ENCODE results near the gene MRE11. TPM values are rescaled to one million over a fixed set of nuclear protein-coding genes. Genes with fewer than 3 reads are reported as not detected.

The MRE11 gene
- total RNA-seq, 4 donors from 2014 or later: 11.7 to 25.3 (median 13.4) TPM

- WGBS, 2 donors: 94 to 98% methylated on average over 1 of the region's 1 CpG
- TF ChIP-seq CTCF (IDR thresholded peaks at IDR 0.05) (no peak), POLR2A (IDR thresholded peaks at IDR 0.05) (no peak)
- intact Hi-C loops (cut with DNase I; ENCODE audit: low total_unique reads): no loop called here
- DNase-seq (ENCODE audit: low spot score in 2 of 2): no peak
- H3K4me3 ChIP-seq (ENCODE audit: low read depth, poor library complexity, severe bottlenecking): no peak overlapping the region
These were observed 48.0 kb downstream of the MRE11 start for GRCh38 chr11:94445641-94446040.

GRCh38 chr11:94433049-94433448 is 60.6 kb downstream of the MRE11 start:
- TF ChIP-seq CTCF (IDR thresholded peaks at IDR 0.05) (no peak), POLR2A (IDR thresholded peaks at IDR 0.05) (no peak)
- DNase-seq (ENCODE audit: low spot score in 2 of 2): no peak
- WGBS, 2 donors: 28 to 42% methylated on average over 1 of the region's 1 CpG
- intact Hi-C loops (cut with DNase I; ENCODE audit: low total_unique reads): no loop called here
- H3K4me3 ChIP-seq (ENCODE audit: low read depth, poor library complexity, severe bottlenecking): no peak overlapping the region

- no peak for TF ChIP-seq CTCF (IDR thresholded peaks at IDR 0.05)
- no peak for TF ChIP-seq POLR2A (IDR thresholded peaks at IDR 0.05)
- intact Hi-C loops (cut with DNase I; ENCODE audit: low total_unique reads): no loop called here
- no peak for DNase-seq (ENCODE audit: low spot score in 2 of 2)
- no peak overlapping the region for H3K4me3 ChIP-seq (ENCODE audit: low read depth, poor library complexity, severe bottlenecking)
- 55 to 66% methylated on average over 2 of the region's 2 CpGs for WGBS, 2 donors
These were observed 69.0 kb downstream of the MRE11 start for GRCh38 chr11:94424662-94425061.

- 69 to 91% methylated on average over 2 of the region's 2 CpGs for WGBS, 2 donors
- DNase-seq (ENCODE audit: low spot score in 2 of 2): no peak
- intact Hi-C loops (cut with DNase I; ENCODE audit: low total_unique reads): no loop called here
- TF ChIP-seq CTCF (IDR thresholded peaks at IDR 0.05) (no peak), POLR2A (IDR thresholded peaks at IDR 0.05) (no peak)
- no peak overlapping the region for H3K4me3 ChIP-seq (ENCODE audit: low read depth, poor library complexity, severe bottlenecking)
These were observed 69.6 kb downstream of the MRE11 start for GRCh38 chr11:94424011-94424410.

GRCh38 chr11:94423507-94423906 is 70.1 kb downstream of the MRE11 start:
- TF ChIP-seq CTCF (IDR thresholded peaks at IDR 0.05) (no peak), POLR2A (IDR thresholded peaks at IDR 0.05) (no peak)
- WGBS, 2 donors: 85% methylated on average over 2 to 3 of the region's 3 CpGs
- intact Hi-C loops (cut with DNase I; ENCODE audit: low total_unique reads): no loop called here
- no peak for DNase-seq (ENCODE audit: low spot score in 2 of 2)
- H3K4me3 ChIP-seq (ENCODE audit: low read depth, poor library complexity, severe bottlenecking): no peak overlapping the region

GRCh38 chr11:94418123-94418765 is 75.4 kb downstream of the MRE11 start:
- no peak for DNase-seq (ENCODE audit: low spot score in 2 of 2)
- 71 to 76% methylated on average over 3 of the region's 3 CpGs for WGBS, 2 donors
- intact Hi-C loops (cut with DNase I; ENCODE audit: low total_unique reads): no loop called here
- TF ChIP-seq CTCF (IDR thresholded peaks at IDR 0.05) (no peak), POLR2A (IDR thresholded peaks at IDR 0.05) (no peak)
- H3K4me3 ChIP-seq (ENCODE audit: low read depth, poor library complexity, severe bottlenecking): no peak overlapping the region
